ENCODE data around the gene FASN.

DNA sequence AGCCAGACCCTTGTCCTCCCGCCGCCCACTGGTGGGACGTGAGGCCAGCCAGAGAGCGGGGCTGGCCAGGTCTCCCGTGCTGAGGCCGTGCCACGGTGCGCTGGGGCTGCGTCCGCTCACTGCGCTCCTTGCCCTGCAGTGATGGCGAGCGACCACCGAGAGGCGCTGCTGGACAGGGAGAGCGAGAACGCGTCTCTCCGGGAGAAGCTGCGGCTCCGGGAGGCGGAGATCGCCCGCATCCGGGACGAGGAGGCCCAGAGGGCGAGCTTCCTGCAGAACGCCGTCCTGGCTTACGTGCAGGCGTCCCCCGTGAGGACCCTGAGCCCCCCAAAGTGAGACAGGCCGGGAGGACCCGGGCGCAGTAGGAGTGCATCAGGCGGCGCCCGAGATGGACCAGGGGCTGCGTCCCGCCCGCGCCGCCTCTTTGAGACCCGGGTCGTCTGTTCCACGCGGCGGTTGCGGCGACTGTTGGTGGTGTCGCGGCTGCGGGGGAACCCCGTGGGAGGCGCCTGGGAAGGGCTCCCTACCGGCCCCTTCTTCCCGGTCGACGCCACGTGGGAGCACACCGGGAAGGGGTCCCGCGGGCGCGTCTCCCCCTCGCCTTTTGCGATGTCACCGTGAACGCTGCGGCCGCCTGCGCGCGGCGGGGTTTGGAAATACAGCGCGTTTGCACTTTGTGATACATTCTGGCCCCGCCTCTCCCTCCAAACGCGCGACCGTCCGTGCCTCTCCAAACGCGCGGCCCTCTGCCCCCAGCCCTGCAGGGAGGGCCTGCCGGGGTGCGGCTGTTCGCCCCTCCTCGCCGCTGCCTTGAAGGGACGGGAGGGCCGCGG is 67.3 kb downstream of the FASN start:
- TF ChIP-seq, protein P1, sequence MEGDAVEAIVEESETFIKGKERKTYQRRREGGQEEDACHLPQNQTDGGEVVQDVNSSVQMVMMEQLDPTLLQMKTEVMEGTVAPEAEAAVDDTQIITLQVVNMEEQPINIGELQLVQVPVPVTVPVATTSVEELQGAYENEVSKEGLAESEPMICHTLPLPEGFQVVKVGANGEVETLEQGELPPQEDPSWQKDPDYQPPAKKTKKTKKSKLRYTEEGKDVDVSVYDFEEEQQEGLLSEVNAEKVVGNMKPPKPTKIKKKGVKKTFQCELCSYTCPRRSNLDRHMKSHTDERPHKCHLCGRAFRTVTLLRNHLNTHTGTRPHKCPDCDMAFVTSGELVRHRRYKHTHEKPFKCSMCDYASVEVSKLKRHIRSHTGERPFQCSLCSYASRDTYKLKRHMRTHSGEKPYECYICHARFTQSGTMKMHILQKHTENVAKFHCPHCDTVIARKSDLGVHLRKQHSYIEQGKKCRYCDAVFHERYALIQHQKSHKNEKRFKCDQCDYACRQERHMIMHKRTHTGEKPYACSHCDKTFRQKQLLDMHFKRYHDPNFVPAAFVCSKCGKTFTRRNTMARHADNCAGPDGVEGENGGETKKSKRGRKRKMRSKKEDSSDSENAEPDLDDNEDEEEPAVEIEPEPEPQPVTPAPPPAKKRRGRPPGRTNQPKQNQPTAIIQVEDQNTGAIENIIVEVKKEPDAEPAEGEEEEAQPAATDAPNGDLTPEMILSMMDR (IDR thresholded peaks at IDR 0.05; ENCODE audit: low read length), result peak; percentile 66
- TF ChIP-seq EZH2phosphoT487 (IDR thresholded peaks at IDR 0.05; ENCODE audit: low read length) (no peak), EZH2 (optimal IDR thresholded peaks at IDR 0.05; ENCODE audit: low read depth, low read length) (no peak)

Measured in MM.1S (cell line).